Limb (tissue), 2 donors: ENCODE measurements around the gene KIF27.
A peak's percentile ranks its signal among the peaks of the same experiment; 100 is the strongest.
"Not testable (repeated sequence)": the region's sequence is repeated elsewhere in the genome, so short reads cannot be mapped to it uniquely, and the experiment has no call there.

ENCODE experiments used
- DNase-seq, 2 donors: peaks; one replicate each; pipeline ENCODE4 v3.0.0-alpha.2; 2016; ENCODE audit errors: extremely low spot score in 2 of 2

The KIF27 gene

GRCh38 chr9:83932011-83932410 is 10.8 kb upstream of the KIF27 start:
- DNase-seq, result no peak

- DNase-seq, result no peak
These were observed 9.6 kb upstream of the KIF27 start for GRCh38 chr9:83930881-83931280.

GRCh38 chr9:83927591-83927990 is 6.4 kb upstream of the KIF27 start:
- no peak for DNase-seq

GRCh38 chr9:83920469-83920926 is 734 bp downstream of the KIF27 start:
- peak in 1 of 2 donors; percentile 54 for DNase-seq

- DNase-seq, result no peak
These were observed 2.1 kb downstream of the KIF27 start for GRCh38 chr9:83919111-83919510.

- peak in 1 of 2 donors; percentile 42 for DNase-seq
These were observed 9.0 kb downstream of the KIF27 start for GRCh38 chr9:83912194-83912593.

GRCh38 chr9:83906144-83906543 is 15.1 kb downstream of the KIF27 start:
- no peak for DNase-seq

- not testable (repeated sequence) for DNase-seq
These were observed 20.6 kb downstream of the KIF27 start for GRCh38 chr9:83900615-83901014.

- not testable (repeated sequence) for DNase-seq
These were observed 26.9 kb downstream of the KIF27 start for GRCh38 chr9:83894301-83894700.

- not testable (repeated sequence) for DNase-seq
These were observed 34.7 kb downstream of the KIF27 start for GRCh38 chr9:83886498-83886897.

- DNase-seq, result not testable (repeated sequence)
These were observed 35.5 kb downstream of the KIF27 start for GRCh38 chr9:83885559-83886240.

- not testable (repeated sequence) for DNase-seq
These were observed 39.4 kb downstream of the KIF27 start for GRCh38 chr9:83881687-83882408.

- not testable (repeated sequence) for DNase-seq
These were observed 45.7 kb downstream of the KIF27 start for GRCh38 chr9:83875559-83875958.

- not testable (repeated sequence) for DNase-seq
These were observed 71.3 kb downstream of the KIF27 start for GRCh38 chr9:83849895-83850294.

- DNase-seq, result not testable (repeated sequence)
These were observed 84.1 kb downstream of the KIF27 start for GRCh38 chr9:83837070-83837643.

GRCh38 chr9:83830426-83831071 is 90.7 kb downstream of the KIF27 start:
- DNase-seq, result not testable (repeated sequence)

GRCh38 chr9:83824986-83825623 is 96.1 kb downstream of the KIF27 start:
- not testable (repeated sequence) for DNase-seq

- DNase-seq, result peak; percentile 38 to 88
These were observed 103.6 kb downstream of the KIF27 start, which contains the start of gene GKAP1 for GRCh38 chr9:83817356-83818278. Gene GKAP1, minus strand, starts transcription at chr9:83817769. Its CDS starts 11,252 bp downstream, at chr9:83806517.

GRCh38 chr9:83817011-83817355 is 104.2 kb downstream of the KIF27 start:
- DNase-seq, result not testable (repeated sequence)

- DNase-seq, result not testable (repeated sequence)
These were observed 106.1 kb downstream of the KIF27 start for GRCh38 chr9:83815120-83815519.
